ENCODE measurements around the gene ATG12.

Gene ATG12

DNA sequence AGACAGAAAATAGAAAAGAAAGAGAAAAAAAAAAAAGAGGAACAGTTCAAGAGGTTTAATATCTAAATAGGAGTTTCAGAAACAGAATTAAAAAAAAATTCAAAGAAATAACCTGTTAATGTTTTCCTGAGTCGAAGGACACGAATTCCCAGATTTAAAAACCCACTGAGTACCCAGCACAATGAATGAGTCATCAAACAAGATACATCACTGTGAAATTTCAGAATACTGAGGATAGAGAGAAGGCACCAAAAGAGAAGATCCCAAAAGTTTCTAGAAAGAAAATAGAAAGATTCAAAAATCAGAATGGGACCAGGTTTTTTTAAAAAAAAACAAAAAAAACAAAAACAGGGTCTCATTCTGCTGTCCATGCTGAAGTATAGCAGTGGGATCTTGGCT lies 33.7 kb downstream of the ATG12 start:
- no peak for DNase-seq (ENCODE audit: low read depth in 2 of 2)

GRCh38 chr5:115806986-115807653 lies 34.2 kb downstream of the ATG12 start:
- DNase-seq (ENCODE audit: low read depth in 2 of 2) = no peak

- no peak for DNase-seq (ENCODE audit: low read depth in 2 of 2)
Measured at GRCh38 chr5:115801984-115802383, 39.4 kb downstream of the ATG12 start.

DNA sequence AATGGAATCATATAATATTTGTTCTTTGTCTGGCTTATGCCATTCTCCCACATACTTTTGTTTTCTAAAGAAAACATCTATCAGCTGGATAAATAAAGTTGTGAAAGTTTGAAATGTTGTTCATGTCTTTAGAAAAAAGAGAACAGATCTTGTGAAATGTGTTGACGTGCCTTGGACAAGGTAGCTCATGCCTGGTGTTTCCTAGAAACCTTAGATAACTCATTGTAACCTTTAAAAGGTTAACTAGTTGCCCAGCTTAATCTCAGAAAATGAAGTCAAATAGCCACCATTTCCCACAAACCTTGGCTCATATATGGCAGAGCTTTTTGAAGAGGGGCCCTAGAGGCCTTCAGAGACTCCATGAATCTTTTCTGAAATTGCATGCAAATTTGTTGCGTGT lies 40.2 kb downstream of the ATG12 start:
- no peak for DNase-seq (ENCODE audit: low read depth in 2 of 2)

GRCh38 chr5:115800108-115800507 lies 41.3 kb downstream of the ATG12 start:
- no peak for DNase-seq (ENCODE audit: low read depth in 2 of 2)

DNA sequence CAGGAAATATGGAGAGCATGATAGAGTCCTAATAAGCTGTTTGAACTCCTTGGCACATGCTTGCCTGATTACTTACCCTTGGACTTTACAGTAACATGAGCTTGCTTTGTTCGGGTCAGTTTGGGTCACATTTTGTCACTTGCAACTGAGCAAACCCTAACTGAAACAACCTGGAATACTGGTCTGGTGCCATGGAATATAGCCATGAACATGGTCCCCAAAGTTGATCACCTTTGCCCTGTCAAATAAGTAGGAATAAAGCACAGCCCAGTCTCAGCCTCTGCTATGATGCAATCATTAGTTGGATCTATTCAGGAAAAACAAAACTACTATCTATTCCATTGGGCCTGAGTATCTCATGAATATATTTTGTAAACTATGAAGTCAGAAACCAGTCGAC lies 43.1 kb downstream of the ATG12 start:
- DNase-seq (ENCODE audit: low read depth in 2 of 2) = no peak

- no peak for DNase-seq (ENCODE audit: low read depth in 2 of 2)
Measured at GRCh38 chr5:115796656-115797055, 44.7 kb downstream of the ATG12 start.

- DNase-seq (ENCODE audit: low read depth in 2 of 2) = no peak
Measured at GRCh38 chr5:115795700-115796099, 45.7 kb downstream of the ATG12 start.

DNA sequence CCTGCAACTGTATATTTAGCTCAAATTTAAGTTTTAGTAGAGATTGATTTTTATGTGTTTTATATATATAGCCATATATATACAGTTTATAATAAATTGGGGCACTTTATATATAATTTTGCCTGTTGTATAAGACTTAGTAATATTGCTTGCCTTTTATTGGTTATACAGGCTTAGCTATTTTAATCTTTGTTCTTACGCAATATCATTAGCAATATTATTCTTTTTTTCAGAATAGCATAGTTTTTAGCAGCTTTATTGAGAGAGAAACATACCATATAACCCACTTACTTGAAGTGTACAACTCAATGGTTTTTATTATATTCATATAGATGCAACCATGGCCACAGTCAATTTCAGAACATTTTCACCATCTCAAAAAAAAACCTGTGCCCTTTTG lies 52.9 kb downstream of the ATG12 start:
- no peak for DNase-seq (ENCODE audit: low read depth in 2 of 2)

DNA sequence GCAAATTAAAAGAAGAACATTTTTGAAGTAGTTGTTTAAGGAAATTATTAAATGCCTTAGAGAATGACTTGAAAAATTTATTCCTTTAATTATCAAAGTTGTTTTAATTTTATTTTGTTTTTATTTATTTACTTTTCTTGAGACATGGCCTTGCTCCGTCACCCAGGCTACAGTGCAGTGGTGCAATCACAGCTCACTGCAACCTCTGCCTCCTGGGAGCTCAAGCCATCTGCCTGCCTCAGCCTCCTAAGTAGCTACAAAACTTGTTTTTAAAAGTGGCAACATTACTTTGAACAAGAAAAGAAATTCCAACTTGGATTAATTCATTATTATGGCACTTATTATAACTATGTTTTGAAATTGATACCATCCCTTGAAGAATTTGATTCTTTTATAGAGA lies 53.9 kb downstream of the ATG12 start:
- no peak for DNase-seq (ENCODE audit: low read depth in 2 of 2)

- DNase-seq (ENCODE audit: low read depth in 2 of 2) = no peak
Measured at GRCh38 chr5:115785381-115786065, 55.8 kb downstream of the ATG12 start.

DNA sequence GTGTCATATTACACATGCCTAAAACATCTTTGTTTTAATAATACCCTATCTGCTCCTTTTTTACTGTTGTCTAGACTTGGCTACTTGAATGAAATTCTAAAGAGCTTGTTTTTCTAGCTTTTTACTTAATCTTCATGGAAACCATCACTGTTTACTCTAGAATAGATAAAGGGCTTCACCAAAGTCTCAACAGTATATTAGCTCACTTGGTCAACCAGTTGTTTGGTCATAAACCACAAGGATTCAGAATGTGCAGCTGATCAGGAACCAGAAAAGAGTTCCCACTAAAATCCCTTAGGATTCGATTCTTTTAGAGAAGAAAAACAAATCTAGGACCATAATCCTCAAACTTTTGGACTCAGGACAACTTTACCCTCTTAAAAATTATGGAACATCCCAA lies 62.9 kb downstream of the ATG12 start:
- DNase-seq (ENCODE audit: low read depth in 2 of 2) = no peak
